Renal cortex interstitium (tissue), 11 donors: Measurements from ENCODE around the gene YWHAB. TPM values are rescaled to one million over a fixed set of nuclear protein-coding genes. Genes with fewer than 3 reads are reported as not detected.

Experiments
- DNase-seq, 11 donors: peaks; one replicate each; pipeline ENCODE4 v3.0.0-alpha.2; 2013; ENCODE audit warnings: low read depth in 9 of 11, low spot score in 4 of 11; ENCODE audit errors: extremely low read depth in 1 of 11
- polyA plus RNA-seq, 3 donors: library from polyadenylated mRNA; unstranded; fragments of 120-200 nt; gene quantifications; one replicate each; pipeline ENCODE4 v1.2.1, GENCODE V29; 2013; ENCODE audit not compliant: insufficient read length in 3 of 3

The YWHAB gene
- polyA plus RNA-seq, 3 donors: 203 to 250 (median 209) TPM

GRCh38 chr20:44897133-44897532 is 11.6 kb downstream of the YWHAB start:
- DNase-seq: no peak

DNA sequence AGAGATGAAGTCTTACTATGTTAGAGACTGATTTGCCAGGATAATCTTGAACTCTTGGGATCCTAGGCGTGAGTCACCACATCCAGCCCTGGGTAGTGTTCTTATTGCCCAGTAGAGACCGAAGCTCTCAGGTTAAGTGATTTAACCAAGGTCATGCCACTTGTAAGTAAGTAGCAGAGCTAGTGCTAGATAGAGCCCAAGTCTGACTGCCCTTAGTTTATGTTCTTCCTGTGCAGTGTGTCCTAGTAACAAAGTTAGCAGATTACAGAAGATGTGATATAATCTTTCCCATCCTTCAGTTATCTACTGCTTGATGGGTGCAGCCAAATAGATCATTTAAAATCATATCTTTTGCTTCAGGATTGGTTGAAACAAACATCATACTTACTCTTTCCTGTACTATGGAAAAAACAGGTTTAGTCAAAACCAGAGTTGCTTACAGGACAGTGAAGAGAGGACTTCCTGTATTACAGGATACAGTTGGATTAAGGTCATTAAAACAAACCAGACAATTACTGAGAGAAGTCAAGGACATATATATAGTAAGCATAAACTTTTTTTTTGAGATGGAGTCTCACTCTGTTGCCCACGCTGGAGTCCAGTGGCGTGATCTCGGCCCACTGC is 14.8 kb downstream of the YWHAB start:
- DNase-seq: no peak

GRCh38 chr20:44901974-44902373 is 16.5 kb downstream of the YWHAB start:
- no peak for DNase-seq

- DNase-seq: no peak
Measured at GRCh38 chr20:44904377-44904776, 18.9 kb downstream of the YWHAB start.

DNA sequence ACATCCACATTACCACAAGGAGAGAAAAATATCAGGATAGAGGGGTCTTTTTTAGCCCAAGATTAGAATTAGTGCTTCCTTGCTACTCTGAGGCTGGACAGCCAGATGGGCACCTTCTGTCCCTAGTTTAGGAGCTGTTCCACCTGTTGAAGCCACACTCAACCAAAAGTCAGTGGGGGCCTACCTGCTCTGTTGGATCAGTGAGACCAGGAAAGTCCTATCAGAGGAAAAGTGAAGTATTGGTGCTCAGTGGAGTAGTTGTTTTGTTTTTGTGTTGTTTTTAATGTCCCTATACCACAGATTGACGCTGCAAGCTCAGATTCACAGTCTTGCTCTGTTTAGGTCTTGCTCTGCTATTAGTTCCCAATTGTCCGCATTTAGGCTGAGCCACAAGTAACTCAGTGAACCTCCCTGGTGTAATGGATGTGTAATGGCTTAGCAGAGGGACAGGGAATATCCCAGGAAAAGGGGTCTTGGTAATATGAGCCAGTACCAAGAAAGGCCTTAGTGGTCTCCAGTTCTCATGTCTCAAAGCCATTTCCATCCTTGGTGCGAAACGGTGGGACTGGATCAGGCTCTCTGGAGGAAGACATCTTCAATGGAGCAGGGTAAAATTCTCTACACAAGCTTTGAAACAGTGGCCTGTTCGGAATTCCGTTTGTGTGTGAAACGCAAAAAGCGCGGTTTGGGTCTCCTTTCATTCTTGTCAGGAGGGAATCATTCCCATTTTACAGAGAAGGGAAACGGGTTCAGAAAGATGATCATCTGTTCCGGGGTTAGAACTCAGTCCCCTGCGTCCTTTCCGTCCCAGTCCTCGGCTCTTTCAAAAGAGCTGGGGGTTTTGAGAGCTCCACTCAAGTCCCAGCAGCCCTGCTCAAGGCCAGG is 23.7 kb downstream of the YWHAB start:
- no peak for DNase-seq

GRCh38 chr20:44909872-44910689 is 24.6 kb downstream of the YWHAB start, which contains the start of gene PABPC1L:
PABPC1L (plus strand) TSS chr20:44910060; CDS start chr20:44910144, 84 bp downstream.
- peak in 7 of 11 donors; percentile 43 to 67 (median 51) for DNase-seq

DNA sequence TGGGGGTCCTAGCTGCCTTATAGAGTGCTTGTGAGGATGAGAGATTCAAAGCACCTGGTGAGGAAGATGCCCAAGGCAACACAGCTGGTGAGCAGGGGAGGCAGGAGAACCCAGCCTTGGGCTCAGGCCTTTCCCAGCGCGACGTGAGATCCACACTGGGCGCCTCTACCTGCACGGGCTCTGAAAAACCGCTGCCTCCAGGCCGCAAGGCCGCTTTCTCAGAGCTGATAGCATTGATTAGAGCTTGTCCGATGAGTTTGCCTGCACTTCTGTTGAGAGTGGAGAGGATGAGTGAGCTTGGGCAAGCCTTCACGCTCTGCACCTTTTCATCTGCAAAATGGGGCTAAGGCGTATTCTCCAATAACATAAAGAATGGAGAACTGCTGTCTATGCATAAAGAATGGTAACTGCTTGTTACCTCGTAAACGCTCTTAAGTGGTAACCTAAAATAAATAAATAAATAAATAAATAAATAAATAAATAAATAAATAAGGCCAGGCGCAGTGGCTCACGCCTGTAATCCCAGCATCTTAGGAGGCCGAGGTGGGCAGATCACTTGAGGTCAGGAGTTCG is 25.3 kb downstream of the YWHAB start:
- no peak for DNase-seq

DNA sequence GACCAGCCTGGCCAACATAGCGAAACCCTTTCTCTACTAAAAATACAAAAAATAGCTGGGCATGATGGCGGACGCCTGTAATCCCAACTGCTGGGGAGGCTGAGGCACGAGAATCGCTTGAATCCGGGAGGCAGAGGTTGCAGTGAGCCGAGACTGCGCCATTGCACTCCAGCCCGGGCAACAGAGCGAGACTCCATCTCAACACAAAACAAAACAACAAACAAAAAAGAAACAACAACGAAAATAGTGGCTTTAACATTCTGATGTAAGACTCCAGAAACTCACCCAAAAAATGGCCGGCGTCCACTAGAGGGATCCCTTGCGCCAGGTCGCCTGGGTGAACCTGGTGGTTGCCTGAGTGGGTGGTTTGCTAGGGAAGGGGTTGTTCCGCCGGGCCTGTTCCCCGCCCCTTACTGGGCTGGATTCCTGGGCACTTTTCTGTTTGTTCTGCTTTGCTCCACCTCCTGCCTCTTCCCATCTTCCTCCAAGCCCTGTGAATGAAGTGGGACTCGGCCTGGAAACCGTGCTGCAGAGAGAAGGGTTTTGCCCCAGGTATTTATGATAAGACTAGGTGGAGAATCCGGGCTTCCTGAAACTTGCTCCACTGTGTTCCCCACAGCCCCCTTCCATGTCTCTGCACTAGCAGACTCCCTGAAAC is 25.9 kb downstream of the YWHAB start:
- DNase-seq: peak in 6 of 11 donors; percentile 26 to 52 (median 37)

DNA sequence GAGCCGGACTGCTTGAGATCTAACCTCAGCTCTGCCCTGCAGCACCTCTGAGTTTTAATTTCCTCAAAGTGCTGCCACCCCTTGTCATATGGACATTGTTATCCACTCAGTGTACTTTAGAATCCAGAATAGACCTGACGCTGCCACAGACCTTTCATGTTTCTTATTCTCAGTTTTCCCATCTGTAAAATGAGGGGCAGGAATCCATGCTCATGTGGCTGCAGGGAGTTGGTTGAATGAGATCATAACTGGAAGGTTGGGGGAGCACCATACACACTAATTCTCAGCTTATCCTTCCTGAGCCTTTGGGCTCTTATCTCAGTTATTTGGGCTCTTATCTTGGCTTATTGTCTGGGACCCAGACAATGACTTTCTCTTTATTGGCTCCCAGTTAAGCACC is 26.7 kb downstream of the YWHAB start:
- DNase-seq: no peak

- no peak for DNase-seq
Measured at GRCh38 chr20:44914924-44915323, 29.4 kb downstream of the YWHAB start.

DNA sequence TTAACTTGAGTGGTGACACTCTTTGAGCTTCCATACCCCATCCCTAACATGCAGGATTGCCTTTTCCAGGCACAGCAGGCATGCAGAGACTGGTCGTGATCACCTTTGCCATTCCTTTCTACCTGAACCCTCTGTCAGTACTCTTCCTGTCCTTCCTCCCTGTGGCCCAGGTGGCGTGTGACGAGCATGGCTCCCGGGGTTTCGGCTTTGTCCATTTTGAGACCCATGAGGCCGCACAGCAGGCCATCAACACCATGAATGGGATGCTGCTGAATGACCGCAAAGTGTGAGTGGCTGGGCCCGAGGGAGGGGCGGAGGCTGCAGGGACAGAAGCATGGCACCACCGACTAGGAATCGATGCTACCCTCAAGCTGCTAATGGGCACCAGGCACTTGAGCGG is 31.1 kb downstream of the YWHAB start:
- no peak for DNase-seq

GRCh38 chr20:44917399-44917798 is 31.9 kb downstream of the YWHAB start:
- DNase-seq: no peak

DNA sequence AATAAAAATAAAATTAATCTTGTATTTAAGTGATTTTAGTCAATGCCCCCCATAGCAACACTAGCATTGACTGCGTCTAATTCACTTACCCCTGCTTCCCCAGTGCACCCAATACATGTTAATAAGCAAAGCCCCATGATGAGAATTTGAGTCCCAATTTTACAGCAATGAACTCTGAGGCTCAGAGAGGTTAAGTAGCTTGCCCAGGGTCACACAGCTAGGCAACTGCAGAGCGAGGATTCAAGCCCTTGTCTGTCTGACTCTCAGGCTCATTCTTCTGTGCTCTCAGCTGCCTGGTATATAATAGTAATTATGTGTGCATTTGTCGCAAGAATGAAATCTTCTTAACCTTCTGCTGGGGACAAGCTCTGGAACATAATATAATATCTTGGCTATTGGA is 32.8 kb downstream of the YWHAB start:
- no peak for DNase-seq

DNA sequence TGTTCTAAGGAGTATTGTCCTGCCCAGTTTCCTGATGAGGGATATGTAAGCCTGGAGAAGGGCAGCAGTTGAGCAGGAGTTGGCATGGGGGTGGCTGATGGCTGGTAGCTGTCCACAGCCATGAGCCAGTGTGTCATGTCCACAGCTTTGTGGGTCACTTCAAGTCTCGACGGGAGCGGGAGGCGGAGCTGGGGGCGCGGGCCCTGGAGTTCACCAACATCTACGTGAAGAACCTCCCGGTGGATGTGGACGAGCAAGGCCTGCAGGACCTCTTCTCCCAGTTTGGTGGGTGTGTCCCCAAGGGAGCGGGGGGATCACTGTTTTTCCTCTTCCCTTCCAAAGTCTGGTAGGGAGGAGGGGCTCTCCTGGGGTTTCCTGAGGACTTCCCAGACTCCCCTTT is 33.3 kb downstream of the YWHAB start:
- DNase-seq: no peak

DNA sequence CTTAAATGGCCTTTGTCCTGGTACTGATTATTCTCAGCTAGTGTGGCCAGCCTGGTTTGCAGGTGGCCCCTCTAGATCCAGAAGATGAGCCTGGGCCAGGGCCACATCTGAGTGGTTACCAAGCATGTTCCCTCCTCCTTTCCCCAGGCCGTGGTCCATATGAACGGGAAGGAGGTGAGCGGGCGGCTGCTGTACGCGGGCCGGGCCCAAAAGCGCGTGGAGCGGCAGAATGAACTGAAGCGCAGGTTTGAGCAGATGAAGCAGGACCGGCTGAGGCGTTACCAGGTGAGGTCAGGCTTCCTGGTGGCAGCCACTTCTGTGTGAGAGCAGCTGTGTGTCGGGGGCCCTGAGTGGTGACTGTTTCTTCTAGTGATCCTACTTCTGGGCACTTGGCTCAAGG is 35.9 kb downstream of the YWHAB start:
- no peak for DNase-seq

DNA sequence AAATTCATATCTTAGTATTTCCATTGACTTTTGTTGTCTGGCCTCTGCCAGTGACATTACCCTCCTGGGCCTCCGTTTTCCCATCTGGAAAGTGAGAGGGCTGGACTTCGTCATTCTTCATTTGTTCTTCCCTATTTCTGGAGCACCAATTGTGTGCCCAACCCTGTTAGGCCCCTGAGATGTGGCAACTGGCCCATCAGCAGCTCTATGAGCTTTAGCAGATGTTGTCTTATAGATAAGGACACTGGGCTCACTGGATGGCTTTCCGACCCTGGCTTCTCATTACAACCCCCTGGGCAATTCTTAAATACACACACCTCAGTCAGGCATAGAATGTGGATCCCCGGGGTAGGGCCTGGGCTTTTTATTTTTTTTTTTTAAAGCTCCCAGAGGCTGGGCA is 39.0 kb downstream of the YWHAB start:
- DNase-seq: no peak

DNA sequence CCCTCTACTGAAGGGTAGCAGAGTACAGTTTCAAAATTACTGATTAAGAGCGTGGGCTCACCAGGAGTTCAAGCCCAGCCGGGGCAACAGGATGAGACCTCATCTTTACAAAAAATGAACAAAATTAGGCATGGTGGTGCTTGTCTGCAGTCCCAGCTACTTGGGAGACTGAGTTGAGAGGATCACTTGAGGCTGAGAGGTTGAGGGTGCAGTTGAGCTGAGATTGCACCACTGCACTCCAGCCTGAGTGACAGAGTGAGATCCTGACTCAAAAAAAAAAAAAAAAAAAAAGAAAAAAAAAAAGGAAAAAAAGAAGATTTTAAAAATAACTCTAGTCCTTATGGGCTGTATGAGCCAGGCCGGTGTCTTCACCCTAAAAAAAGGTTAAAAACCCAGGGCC is 43.1 kb downstream of the YWHAB start:
- DNase-seq: no peak

DNA sequence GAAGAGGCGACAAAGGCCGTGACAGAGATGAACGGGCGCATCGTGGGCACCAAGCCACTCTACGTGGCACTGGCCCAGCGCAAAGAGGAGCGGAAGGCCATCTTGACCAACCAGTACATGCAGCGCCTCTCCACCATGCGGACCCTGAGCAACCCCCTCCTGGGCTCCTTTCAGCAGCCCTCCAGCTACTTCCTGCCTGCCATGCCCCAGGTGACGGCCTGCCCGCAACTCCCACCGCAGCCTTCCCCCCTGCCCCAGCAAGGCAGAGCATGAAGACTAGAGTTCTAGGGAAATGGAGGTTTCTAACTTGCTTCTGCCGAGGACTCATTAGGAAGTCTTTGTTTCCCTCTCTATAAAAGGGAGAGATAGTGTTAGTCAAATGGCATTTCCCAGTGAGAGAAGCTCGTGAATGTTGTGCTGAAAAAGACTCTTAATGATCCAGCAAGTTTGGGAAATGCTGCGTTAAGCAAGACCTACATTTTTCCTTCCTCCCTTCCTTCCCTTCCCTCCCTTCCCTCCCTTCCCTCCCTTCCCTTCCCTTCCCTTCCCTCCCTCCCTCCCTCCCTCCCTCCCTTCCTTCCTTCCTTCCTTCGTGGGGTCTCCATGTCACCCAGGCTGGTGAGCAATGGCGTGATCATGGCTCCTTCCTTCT is 45.1 kb downstream of the YWHAB start:
- no peak for DNase-seq
